Right cardiac atrium (tissue), 5 donors: ENCODE results near the gene RBBP5. TPM values are rescaled to one million over a fixed set of nuclear protein-coding genes. Genes with fewer than 3 reads are reported as not detected.
A peak's percentile ranks its signal among the peaks of the same experiment; 100 is the strongest.

ENCODE experiments used
- ATAC-seq, 2 donors: fragments of 200-7000 bp; cut with Tn5 transposase; one replicate each; pipeline versions ENCODE4 v1.8.0 to v1.9.1; 2020; ENCODE audit warnings: moderate library complexity in 2 of 2, mild to moderate bottlenecking in 1 of 2
- DNase-seq, 3 donors: peaks; one replicate each; pipeline ENCODE4 v3.0.0-alpha.2; 2020
- H3K27ac ChIP-seq: one replicate; pipeline ENCODE4 v1.5.1; 2013; ENCODE audit warnings: mild to moderate bottlenecking, low read length, control low read depth, moderate library complexity
- H3K27me3 ChIP-seq: one replicate; pipeline ENCODE4 v1.6.1; 2013; ENCODE audit not compliant: control insufficient read depth, insufficient read depth
- H3K4me1 ChIP-seq: one replicate; pipeline ENCODE4 v1.6.1; 2013; ENCODE audit warnings: low read length; ENCODE audit not compliant: control insufficient read depth, insufficient read depth
- H3K4me3 ChIP-seq: one replicate; pipeline ENCODE4 v1.5.1; 2013; ENCODE audit warnings: low read length, control low read depth
- H3K9me3 ChIP-seq: one replicate; pipeline ENCODE4 v1.6.1; 2013; ENCODE audit warnings: low read length; ENCODE audit not compliant: control insufficient read depth
- WGBS: extraction: QIAGEN DNeasy Blood & Tissue Kit; methylation state at CpG from one replicate; pipeline ENCODE4 v1.1.7; 2013; 5-methylcytosine and 5-hydroxymethylcytosine counted together
- intact Hi-C, 4 donors: fragments of 100-400 bp; cut with DNase I; formaldehyde crosslinking; loops; one replicate each; pipeline versions ENCODE4 v1.11.0 to v1.14.0; 2022 to 2023
- polyA plus RNA-seq: library from polyadenylated mRNA; stranded (reverse); fragments of 200-250 nt; gene quantifications from one replicate; pipeline ENCODE4 v1.2.3, GENCODE V29; 2013
- total RNA-seq, 4 donors: library from RNA; stranded (reverse); fragmentation: NEBNext Ultra II Directional; extraction: Animal tissue kit (Norgen Biotek cat#: 25700); gene quantifications; one replicate each; pipeline ENCODE4 v1.2.1, GENCODE V29; 2021
- donor health status: healthy with polysubstance abuse.
- donor health status: DM: no; HTN: yes; CAD: no.
- donor health status: DM: no; HTN: no; CAD: no.
- donor health status: DM: no; HTN: yes; CAD: no; lungs with severe emphysema.
- donor health status: DM: yes; HTN: yes; CAD: no.

RBBP5 gene
- total and polyA plus RNA-seq, 5 donors: 5.4 to 13.1 (median 11.1) TPM

GRCh38 chr1:205056956-205057568, 64.7 kb downstream of the RBBP5 start:
- Histone ChIP-seq H3K4me3 (no peak overlapping the region), H3K4me1 (no peaks in the 10 kb centered on the region), H3K27ac (no peak overlapping the region), H3K27me3 (no peaks in the 10 kb centered on the region), H3K9me3 (no peaks in the 10 kb centered on the region)
- intact Hi-C loops: loop anchor here in 2 of 4 donors (10.0 kb wide), 2 partner anchors 62 to 252 kb away; no protein-coding TSS in a partner anchor
- ATAC-seq: no peak
- no peak for DNase-seq
- WGBS: 96% methylated on average over 6 of the region's 6 CpGs

DNA sequence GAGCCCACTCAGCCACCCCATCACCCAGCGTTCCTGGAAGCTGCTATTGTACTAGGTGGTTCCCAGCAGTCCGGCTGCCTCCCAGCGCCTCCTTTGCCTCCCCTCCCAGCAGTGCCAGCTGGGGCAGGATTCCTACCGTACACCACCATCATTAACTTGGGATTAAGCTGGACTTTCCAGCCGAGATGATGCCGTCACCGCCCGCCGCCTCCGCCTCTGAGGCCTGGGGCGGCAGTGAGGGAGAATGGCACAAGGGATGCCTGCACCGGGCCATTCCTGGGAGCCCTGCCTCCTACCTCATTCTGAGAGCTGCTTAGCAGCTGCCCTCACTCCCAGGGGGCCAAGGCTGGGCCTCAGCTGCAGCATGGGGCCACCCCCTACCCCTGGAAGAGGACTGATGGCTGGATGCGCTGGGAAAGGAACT, 65.6 kb downstream of the RBBP5 start:
- Histone ChIP-seq H3K9me3 (no peaks in the 10 kb centered on the region), H3K27ac (no peak overlapping the region), H3K4me3 (no peak overlapping the region), H3K27me3 (no peaks in the 10 kb centered on the region), H3K4me1 (no peaks in the 10 kb centered on the region)
- intact Hi-C loops: loop anchor here in 2 of 4 donors (10.0 kb wide), 2 partner anchors 61 to 251 kb away; no protein-coding TSS in a partner anchor
- 85% methylated on average over 13 of the region's 13 CpGs for WGBS
- no peak for DNase-seq
- ATAC-seq: no peak

DNA sequence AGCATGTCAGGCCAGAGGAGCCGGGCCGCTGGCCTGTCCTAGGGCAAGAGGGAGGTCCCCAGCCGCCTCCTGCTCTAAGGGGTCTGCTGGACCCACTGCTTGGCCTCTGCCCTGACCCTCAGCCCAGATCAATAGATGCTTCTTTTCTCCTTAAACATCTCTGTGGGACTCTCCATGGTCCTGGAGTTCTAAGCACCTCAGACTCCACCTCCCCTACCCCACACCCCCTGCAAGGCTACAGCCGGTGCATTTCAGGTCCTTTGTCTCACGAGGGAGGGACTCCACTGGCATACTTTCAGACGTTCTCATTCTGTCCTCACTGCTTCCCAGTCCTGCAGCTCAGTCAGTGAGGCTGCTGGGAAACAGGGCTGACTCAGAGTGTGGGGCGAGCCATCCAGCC, 67.8 kb downstream of the RBBP5 start:
- H3K4me1 ChIP-seq: no peaks in the 10 kb centered on the region

GRCh38 chr1:205053296-205053695, 68.5 kb downstream of the RBBP5 start:
- Histone ChIP-seq H3K4me1 (no peaks in the 10 kb centered on the region), H3K27me3 (no peaks in the 10 kb centered on the region), H3K9me3 (no peaks in the 10 kb centered on the region), H3K4me3 (no peak overlapping the region), H3K27ac (no peak overlapping the region)
- intact Hi-C loops: loop anchor here in 2 of 4 donors (10.0 kb wide), 2 partner anchors 58 to 248 kb away; no protein-coding TSS in a partner anchor
- WGBS: 91% methylated on average over 5 of the region's 5 CpGs
- ATAC-seq (no peak), DNase-seq (no peak)

More for the DNA sequence above, 67.8 kb downstream of the RBBP5 start:
- 51% methylated on average over 7 of the region's 7 CpGs for WGBS
- DNase-seq (no peak), ATAC-seq (no peak)
- H3K27ac ChIP-seq: no peak overlapping the region
- H3K9me3 ChIP-seq: no peaks in the 10 kb centered on the region
- no peaks in the 10 kb centered on the region for H3K27me3 ChIP-seq
- no peak overlapping the region for H3K4me3 ChIP-seq
- intact Hi-C loops: loop anchor here in 2 of 4 donors (10.0 kb wide), 2 partner anchors 59 to 249 kb away; no protein-coding TSS in a partner anchor

GRCh38 chr1:205052690-205053089, 69.1 kb downstream of the RBBP5 start:
- WGBS: 82% methylated on average over 11 of the region's 11 CpGs
- no peaks in the 10 kb centered on the region for H3K27me3 ChIP-seq
- ATAC-seq (no peak), DNase-seq (no peak)
- no peaks in the 10 kb centered on the region for H3K4me1 ChIP-seq
- H3K27ac ChIP-seq: no peak overlapping the region
- intact Hi-C loops: loop anchor here in 2 of 4 donors (10.0 kb wide), 2 partner anchors 58 to 248 kb away; no protein-coding TSS in a partner anchor
- no peak overlapping the region for H3K4me3 ChIP-seq
- H3K9me3 ChIP-seq: no peaks in the 10 kb centered on the region

- intact Hi-C loops: no loop called here
- DNase-seq (peak in 1 of 3 donors; percentile 64), ATAC-seq (peak; percentile 50 to 69)
- H3K9me3 ChIP-seq: no peaks in the 10 kb centered on the region
- no peak overlapping the region for H3K27ac ChIP-seq
- WGBS: 62% methylated on average over 6 of the region's 6 CpGs
- H3K4me1 ChIP-seq: no peaks in the 10 kb centered on the region
- no peaks in the 10 kb centered on the region for H3K27me3 ChIP-seq
- no peak overlapping the region for H3K4me3 ChIP-seq
Measured at GRCh38 chr1:205049479-205049878, 72.3 kb downstream of the RBBP5 start.

DNA sequence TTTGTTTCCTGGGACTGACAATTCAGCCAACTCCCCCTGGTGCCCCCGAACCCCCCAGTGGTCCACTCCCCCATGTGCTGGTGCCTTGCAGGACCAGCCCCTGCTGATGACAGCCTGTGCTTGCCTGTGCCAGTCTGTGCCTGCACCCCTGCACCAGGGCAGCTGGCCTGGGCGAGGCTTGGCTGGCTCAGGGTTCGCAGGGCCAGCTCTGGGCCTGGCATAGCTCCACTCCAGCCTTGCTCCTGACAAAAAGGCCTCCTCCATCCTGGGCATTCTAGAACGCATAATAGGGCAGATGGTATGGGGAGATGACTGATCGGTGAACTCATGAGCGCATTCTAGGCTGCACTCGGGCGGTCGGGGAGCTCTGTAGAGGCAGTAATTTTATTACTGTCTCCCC, 73.4 kb downstream of the RBBP5 start:
- Histone ChIP-seq H3K4me1 (no peaks in the 10 kb centered on the region), H3K27me3 (no peaks in the 10 kb centered on the region), H3K4me3 (no peak overlapping the region), H3K27ac (no peak overlapping the region), H3K9me3 (no peaks in the 10 kb centered on the region)
- intact Hi-C loops: no loop called here
- ATAC-seq: no peak
- WGBS: 85% methylated on average over 9 of the region's 9 CpGs
- no peak for DNase-seq

GRCh38 chr1:205047764-205048231, 74.0 kb downstream of the RBBP5 start:
- 73% methylated on average over 5 of the region's 5 CpGs for WGBS
- ATAC-seq (no peak), DNase-seq (no peak)
- Histone ChIP-seq H3K27me3 (no peaks in the 10 kb centered on the region), H3K4me1 (no peaks in the 10 kb centered on the region), H3K9me3 (no peaks in the 10 kb centered on the region), H3K4me3 (no peak overlapping the region), H3K27ac (no peak overlapping the region)
- intact Hi-C loops: no loop called here

DNA sequence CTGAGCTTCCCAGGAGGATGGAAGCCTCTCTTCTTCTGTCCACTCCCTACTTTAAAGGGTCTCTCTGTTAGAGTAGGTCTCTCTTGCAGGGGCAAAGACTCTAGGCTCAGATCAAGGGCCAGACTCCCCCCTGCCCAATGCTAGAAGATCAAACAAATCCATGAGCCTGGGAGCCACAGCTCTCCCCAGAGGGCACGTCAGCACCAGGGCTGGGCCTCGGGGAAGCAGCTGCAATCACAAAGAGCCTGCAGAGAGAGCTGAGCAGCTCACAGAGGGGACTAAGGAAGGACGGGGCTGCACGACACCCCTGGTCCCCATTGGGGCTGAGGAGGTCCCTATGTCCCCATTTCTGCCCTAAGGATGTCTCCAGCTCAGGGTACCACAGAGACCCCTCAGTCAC, 74.9 kb downstream of the RBBP5 start:
- Histone ChIP-seq H3K27ac (no peak overlapping the region), H3K4me3 (no peak overlapping the region), H3K27me3 (no peaks in the 10 kb centered on the region), H3K9me3 (no peaks in the 10 kb centered on the region), H3K4me1 (no peaks in the 10 kb centered on the region)
- intact Hi-C loops: no loop called here
- WGBS: 47% methylated on average over 4 of the region's 4 CpGs
- DNase-seq (no peak), ATAC-seq (no peak)

DNA sequence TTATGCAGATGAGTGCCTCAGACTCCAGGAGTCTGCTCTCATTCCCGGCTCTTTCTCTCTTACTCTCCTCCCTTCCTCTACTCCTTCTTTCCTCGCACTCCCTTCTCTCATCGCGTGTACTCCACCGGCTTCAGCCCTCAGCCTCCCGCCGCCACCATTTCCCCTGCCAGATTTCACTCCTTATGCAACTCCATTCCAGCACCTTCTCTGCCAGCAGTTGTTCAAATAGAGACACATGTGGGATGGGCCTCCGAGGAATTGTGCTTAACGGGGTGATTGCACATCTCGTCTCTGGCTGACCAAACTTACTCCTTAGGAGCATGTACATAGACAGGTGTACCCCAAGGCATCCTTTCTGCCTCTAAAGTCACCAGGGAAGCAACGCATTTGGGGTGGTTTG, 76.6 kb downstream of the RBBP5 start:
- Histone ChIP-seq H3K4me3 (no peak overlapping the region), H3K27ac (no peak overlapping the region), H3K27me3 (no peaks in the 10 kb centered on the region), H3K9me3 (no peaks in the 10 kb centered on the region), H3K4me1 (no peaks in the 10 kb centered on the region)
- 23% methylated on average over 11 of the region's 11 CpGs for WGBS
- intact Hi-C loops: no loop called here
- ATAC-seq (no peak), DNase-seq (no peak)

DNA sequence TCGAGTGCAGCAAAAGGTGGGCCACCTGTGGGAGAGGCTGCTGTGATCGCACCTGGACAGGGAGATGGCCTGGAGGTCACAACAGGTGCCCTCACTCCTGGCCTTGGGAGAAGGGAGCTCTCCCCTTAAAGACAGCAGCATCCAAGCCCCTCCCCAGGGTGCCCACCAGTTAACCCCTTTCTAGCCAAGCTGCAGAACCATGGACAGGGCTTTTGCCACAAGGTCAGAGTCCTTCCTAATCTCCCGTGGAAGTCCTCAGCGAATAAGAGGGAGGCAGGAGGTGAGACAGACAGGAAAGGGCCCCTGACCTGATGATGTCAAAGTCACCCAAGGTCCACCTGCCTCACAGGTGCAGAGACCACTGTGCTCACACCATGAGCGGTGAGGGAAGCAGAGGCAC, 77.0 kb downstream of the RBBP5 start:
- Histone ChIP-seq H3K27me3 (no peaks in the 10 kb centered on the region), H3K4me1 (no peaks in the 10 kb centered on the region), H3K9me3 (no peaks in the 10 kb centered on the region), H3K4me3 (no peak overlapping the region), H3K27ac (no peak overlapping the region)
- WGBS: 24% methylated on average over 5 of the region's 5 CpGs
- ATAC-seq (no peak), DNase-seq (no peak)
- intact Hi-C loops: no loop called here
